NCI-H526 (cell line): Measurements from ENCODE around the gene INF2.

ENCODE experiments used
- DNase-seq, 2 experiments: peaks; one replicate each; lab custom pipeline; 2025; lab: John Stamatoyannopoulos, UW

The INF2 gene

GRCh38 chr14:104676694-104677511, 12.5 kb upstream of the INF2 start:
- DNase-seq = no peak

- DNase-seq = peak; percentile 24 to 68
Measured at GRCh38 chr14:104677512-104678332, 11.7 kb upstream of the INF2 start.

- no peak for DNase-seq
Measured at GRCh38 chr14:104678346-104678745, 11.1 kb upstream of the INF2 start.

GRCh38 chr14:104678901-104679705, 10.3 kb upstream of the INF2 start:
- no peak for DNase-seq

GRCh38 chr14:104680056-104680805, 9.2 kb upstream of the INF2 start:
- no peak for DNase-seq

- no peak for DNase-seq
Measured at GRCh38 chr14:104680806-104681688, 8.4 kb upstream of the INF2 start.

- no peak for DNase-seq
Measured at GRCh38 chr14:104681689-104682074, 7.7 kb upstream of the INF2 start.

- DNase-seq = no peak
Measured at GRCh38 chr14:104682107-104682593, 7.3 kb upstream of the INF2 start.

- DNase-seq = no peak
Measured at GRCh38 chr14:104683653-104684448, 5.6 kb upstream of the INF2 start.

- no peak for DNase-seq
Measured at GRCh38 chr14:104684449-104684821, 5.0 kb upstream of the INF2 start.

GRCh38 chr14:104685216-104685997, 4.0 kb upstream of the INF2 start:
- DNase-seq = no peak

GRCh38 chr14:104685998-104686610, 3.3 kb upstream of the INF2 start:
- no peak for DNase-seq

GRCh38 chr14:104686624-104687517, 2.5 kb upstream of the INF2 start:
- no peak for DNase-seq

- DNase-seq = peak in 1 of 2 experiments; percentile 82
Measured at GRCh38 chr14:104687601-104688504, 1.6 kb upstream of the INF2 start.

GRCh38 chr14:104688505-104689108, 811 bp upstream of the INF2 start:
- no peak for DNase-seq
